Dermis blood vessel endothelial cell (primary cell): Measurements from ENCODE around the gene WDR33. TPM values are rescaled to one million over a fixed set of nuclear protein-coding genes. Genes with fewer than 3 reads are reported as not detected.

Experiments used
- DNase-seq: peaks from one replicate; pipeline ENCODE4 v3.0.0; 2010
- total RNA-seq: library from RNA; depleted of rRNA; stranded (reverse); fragments of >200 nt; gene quantifications from 2 replicates; pipeline ENCODE4 v1.2.3, GENCODE V29; 2014

Gene WDR33
- total RNA-seq, 1 donor from 2014 or later: 30.8 TPM

GRCh38 chr2:127690696-127691095, 120.3 kb downstream of the WDR33 start:
- no peak for DNase-seq

DNA sequence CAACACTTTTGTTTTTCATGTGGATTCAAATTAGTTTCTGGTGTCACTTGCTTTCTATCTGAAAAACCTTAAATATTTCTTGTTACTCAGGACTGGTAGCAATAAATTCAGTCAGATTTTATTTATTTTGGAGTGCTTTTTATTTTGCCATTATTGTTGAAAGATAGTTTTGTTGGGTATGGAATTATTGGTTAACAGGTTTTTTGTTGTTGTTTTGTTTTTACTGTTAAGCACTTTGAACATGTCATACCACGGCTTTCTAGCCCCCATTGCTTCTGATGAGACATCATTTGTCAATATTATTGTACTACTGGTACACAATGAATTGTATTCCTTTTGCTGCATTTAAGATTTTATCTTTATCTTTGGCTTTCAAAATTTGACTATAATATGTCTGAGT, 122.6 kb downstream of the WDR33 start:
- DNase-seq: no peak

DNA sequence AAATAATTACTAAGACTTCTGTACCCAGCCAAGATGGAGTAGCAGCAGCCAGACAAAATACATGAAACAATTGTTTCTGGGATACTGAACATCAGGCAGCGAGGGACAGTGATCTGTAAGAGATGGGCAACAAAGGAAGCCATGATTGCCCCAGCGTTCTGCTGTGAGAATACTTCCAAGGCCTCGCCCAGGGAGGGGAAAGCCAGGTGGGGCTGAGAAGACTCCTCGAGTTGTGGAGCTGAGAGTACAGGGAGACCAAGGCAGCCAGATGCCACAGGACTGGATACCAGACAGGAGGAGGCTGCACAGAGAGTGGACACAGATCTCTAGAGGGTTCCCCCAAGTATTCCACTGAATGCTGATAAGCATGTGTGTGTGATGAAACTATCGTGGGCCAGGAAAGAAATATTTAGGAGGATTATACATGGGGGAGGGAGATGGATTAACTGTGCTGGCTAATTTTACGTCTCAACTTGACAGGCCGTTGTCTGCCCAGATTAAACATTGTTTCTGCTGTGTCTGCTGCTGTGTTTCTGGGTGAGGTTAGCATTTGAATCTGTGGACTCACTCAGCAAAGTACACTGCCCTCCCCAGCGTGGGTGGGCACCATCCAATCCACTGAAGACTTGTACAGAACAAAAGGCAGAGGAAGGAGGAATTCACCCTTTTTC, 125.4 kb downstream of the WDR33 start:
- no peak for DNase-seq

DNA sequence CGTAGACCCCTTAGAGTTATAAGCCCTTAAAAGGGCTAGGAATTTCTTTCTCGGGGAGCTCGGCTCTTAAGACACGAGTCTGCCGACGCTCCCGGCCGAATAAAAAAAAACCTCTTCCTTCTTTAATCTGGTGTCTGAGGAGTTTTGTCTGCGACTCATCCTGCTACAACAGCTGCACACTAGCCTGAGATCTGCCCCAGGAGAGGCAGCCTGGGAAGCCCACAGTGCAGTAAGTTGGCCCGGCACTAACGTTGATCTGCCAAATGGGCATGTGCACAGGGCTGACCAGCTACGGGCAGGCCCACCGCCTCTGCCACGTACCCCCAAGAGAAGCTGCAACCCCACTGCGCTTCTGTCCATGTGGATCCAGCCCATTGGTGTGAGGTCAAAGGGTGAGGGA, 127.2 kb downstream of the WDR33 start:
- DNase-seq: no peak

DNA sequence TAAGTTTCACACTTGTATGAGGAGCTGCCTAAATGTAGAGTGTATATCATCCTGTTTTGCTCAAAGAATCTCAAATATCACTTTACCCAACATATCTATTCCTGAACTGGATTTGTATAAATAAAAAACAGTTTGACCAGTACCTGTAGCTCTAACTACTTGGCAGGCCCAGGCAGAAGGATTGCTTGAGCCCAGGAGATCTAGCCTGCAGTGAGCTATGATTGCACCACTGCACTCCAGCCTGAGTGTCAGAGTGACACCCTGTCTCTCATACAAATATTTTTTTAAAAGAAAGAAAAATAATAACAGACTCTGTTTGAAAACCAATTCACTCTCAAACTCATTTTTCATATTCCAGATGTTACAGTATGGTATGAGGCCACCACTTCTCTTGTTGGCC, 127.9 kb downstream of the WDR33 start:
- DNase-seq: no peak

- DNase-seq: no peak
Observed at GRCh38 chr2:127681976-127682857, 128.8 kb downstream of the WDR33 start.

DNA sequence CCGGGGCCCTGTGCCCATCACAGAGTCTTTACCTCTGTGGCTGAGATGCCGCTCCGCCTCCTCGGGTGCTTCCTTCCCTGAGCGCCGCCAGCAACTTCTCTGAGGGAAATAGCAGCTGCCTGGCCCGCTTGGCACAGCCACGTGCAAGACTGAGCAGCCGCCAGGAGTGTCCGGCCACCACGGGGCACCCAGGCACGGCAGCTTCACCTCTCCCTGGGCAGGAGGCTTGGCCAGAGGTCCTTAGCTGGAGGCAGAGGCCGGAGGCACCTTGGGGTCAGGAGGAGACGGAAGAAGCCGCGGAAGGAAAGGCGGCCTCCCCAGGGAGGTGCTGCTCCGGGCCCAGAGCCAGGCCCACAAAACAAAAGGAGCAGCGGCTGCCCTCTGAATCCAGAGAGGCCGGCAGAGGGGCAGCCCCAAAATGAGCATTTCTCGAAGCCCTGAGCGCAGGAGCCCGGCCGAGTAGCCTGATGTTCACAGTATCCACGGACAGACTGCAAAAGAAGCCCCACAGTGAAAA, 129.6 kb downstream of the WDR33 start:
- peak; percentile 61 for DNase-seq

- no peak for DNase-seq
Observed at GRCh38 chr2:127680706-127681287, 130.2 kb downstream of the WDR33 start.

DNA sequence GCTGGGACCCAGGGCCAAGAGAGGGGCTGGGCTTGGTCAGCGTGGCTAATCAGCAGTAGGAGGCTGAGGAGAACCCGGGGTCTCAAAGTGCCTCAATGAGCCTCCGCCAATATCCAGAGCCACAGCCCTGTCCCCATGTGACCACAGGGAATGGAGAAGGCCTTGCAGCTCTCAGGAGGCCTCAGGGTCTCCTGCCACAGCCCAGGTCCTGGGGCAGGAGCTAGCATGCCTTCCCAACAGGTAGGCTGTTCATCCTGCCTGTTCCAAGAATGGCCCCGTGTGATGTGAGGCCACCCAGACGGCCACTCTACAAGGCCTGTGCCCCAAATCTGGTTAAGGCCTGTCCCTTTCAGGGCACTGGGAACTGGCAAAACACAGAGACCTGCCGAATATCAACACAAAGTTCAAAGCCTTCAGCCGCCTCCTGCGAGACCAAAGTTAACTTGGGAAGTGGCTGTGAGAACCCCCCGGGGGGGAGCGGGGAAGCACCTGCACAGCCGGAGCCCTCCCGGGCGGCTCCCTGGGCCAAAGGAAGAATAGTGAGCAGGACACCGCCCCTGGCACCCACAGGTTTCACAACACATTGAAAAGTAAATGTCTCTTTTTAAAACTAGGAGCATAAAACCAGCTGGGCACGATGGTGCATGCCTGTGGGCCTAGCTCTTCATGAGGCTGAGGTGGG, 131.2 kb downstream of the WDR33 start:
- no peak for DNase-seq

- no peak for DNase-seq
Observed at GRCh38 chr2:127678991-127679390, 132.0 kb downstream of the WDR33 start.

GRCh38 chr2:127678531-127678930, 132.4 kb downstream of the WDR33 start:
- no peak for DNase-seq

DNA sequence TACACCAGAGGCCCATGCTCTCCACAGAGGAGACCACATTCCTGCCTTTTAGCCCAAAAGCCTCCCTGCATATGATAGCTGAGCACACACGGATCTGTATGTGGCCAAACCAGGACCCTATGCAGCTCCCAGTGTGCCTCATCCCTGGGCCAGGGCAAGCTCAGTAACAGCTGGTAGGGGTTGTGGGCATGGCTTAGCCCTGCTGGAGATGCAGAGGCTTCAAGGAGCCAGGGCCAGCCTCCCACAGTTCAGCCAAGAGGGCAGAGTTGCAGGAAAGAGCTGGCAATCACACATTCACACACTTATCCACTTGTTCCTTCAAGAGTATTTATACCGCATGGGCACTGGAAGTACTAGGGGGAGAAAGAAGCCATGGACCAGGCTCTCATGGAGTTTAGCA, 134.1 kb downstream of the WDR33 start:
- DNase-seq: no peak

GRCh38 chr2:127675331-127676261, 135.4 kb downstream of the WDR33 start, which contains the start of gene LIMS2:
Gene LIMS2, minus strand, starts transcription at chr2:127675530. Its CDS starts 506 bp downstream, at chr2:127675024.
- peak; percentile 76 for DNase-seq

GRCh38 chr2:127674241-127675209, 136.4 kb downstream of the WDR33 start:
- DNase-seq: peak; percentile 30

DNA sequence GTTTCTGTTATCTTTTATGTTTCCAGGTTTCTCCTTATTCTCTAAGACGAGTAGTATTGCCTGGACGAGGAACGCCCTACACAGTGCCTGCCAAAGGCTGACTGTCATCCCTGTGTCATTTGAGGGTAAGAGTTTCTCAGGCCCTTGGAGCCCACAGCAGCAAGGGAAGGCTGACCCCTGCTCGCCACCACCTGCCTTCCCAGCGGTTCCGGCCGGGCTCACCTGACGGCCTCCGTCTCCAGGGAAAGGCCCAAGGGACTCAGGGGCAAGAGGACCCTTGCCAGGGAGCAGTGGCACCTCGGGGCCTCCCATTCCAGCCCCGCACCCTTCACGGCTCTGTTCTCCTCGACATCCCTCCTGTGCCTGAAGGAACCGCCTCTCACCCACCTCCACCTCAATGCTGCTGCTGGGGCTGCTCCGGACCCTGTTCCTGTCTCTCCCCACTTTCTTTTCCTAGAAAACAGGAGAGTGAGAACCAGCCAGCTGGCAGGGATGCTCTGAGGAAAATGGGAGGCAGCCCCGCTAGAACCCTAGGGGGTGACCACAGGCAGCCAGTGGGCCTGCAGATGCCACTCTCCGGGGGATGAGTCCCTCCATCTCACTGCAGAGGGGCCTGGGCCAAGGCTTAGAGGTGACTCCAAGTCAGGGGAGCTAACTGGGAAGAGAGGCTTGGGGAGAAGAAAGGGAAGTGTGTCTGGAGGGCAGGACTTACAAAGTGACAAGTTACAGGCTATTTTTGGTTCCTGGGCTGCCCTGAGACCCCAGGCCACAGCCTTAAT, 137.5 kb downstream of the WDR33 start:
- peak; percentile 14 for DNase-seq

DNA sequence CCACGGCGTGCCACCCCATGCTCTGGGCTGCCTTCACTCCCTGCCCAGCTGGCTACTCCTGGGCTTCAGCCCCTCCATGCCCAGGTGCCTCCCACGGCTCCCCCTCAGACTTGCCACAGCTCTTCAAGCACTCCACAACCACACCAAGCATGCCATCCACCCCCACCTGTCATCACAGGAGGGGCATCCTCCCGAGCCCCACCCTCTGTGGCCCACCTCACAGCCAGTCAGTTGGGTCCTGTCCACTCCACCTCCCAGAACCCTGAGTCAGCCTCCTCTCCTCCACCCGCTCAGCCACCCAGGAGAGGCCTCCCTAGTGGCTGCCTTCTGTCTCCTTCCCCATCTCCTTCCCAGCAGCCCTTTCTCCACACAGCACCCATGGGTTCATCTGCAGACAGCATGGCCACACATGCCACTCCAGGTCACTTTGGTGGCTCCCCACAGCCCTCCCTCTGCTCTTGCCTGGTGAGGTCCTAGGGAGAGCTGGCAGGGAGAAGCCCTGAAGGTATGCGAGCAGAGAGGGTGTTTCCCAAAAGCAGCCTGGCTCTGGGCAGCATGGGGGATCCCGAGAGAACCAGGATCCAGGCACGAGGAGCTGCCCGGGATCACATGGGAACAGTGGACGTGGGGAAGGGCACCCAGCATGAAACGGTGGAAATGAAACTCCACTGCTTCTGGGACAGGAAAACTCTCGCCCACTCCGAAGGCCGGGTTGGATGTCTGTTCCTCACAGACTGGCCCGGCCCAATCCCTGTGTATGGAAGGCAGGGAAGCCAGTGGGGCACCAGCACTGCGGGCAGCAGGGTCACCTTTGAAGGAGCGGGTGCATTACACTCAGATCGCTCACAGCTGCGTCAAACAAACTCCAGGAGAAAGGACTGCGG, 138.4 kb downstream of the WDR33 start:
- DNase-seq: peak; percentile 38

- DNase-seq: no peak
Observed at GRCh38 chr2:127671557-127672302, 139.2 kb downstream of the WDR33 start.

DNA sequence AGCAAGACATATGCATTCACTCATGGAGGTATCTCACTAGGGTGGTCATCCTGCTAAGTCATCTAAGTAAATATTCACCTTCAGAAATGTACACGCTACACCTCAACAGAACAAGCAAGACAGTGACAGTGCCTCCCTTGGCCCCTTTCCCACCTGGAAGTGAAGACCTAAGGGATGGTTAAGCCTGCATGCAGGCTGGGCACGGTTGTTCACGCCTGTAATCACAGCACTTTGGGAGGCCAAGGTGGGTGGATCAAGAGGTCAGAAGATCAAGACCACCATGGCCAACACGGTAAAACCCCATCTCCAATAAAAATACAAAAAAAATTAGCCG, 140.0 kb downstream of the WDR33 start:
- DNase-seq: no peak
